Fibroblast of lung (primary cell): ENCODE data around the gene FOXG1.

Source experiments
- EZH2 ChIP-seq: IDR thresholded peaks from 2 replicates; pipeline ENCODE4 v1.5.1; 2012; ENCODE audit warnings: low read length, control low read depth, mild to moderate bottlenecking; ENCODE audit errors: missing control alignments
- TF ChIP-seq, protein P1 (sequence below), 2 donors: IDR thresholded peaks in 1 of 2; conservative IDR thresholded peaks in 1 of 2; 1 replicate in 1 of 2; 2 replicates in 1 of 2; pipeline ENCODE4 v1.5.1; 2011 to 2012; ENCODE audit warnings: low read length in 2 of 2, control low read depth in 1 of 2, inconsistent platforms in 1 of 2, low read depth in 1 of 2, mild to moderate bottlenecking in 1 of 2

DNA sequence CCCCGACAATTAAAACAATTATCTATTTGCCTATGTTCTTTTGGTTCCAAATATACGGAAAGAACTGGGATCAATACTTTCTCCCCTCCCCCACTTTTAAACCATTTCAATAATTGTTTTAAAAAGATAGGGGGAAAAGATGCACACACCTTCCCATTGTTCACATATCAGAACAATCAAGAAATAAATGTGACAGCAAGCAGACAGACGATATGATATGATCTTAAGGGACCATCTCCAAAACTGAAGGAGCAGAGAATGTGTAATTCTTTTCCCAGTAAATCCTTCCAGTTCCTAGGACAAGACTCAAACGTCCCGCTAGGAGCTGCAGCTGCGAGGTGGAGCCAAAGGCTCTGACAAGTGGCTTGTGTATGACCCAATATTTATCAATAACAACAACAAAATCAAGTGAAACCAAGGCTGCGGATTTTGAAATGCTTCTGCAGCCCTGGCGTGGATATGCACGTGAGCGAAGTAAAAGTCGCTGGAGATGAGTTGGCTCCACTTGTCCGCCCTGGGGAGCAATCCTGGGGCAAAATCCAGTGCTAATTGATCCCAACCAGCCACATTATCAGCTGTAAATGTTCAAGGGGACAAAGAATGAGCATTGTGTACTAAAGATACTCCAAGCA, 8.2 kb upstream of the FOXG1 start:
- TF ChIP-seq, protein P1, sequence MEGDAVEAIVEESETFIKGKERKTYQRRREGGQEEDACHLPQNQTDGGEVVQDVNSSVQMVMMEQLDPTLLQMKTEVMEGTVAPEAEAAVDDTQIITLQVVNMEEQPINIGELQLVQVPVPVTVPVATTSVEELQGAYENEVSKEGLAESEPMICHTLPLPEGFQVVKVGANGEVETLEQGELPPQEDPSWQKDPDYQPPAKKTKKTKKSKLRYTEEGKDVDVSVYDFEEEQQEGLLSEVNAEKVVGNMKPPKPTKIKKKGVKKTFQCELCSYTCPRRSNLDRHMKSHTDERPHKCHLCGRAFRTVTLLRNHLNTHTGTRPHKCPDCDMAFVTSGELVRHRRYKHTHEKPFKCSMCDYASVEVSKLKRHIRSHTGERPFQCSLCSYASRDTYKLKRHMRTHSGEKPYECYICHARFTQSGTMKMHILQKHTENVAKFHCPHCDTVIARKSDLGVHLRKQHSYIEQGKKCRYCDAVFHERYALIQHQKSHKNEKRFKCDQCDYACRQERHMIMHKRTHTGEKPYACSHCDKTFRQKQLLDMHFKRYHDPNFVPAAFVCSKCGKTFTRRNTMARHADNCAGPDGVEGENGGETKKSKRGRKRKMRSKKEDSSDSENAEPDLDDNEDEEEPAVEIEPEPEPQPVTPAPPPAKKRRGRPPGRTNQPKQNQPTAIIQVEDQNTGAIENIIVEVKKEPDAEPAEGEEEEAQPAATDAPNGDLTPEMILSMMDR (conservative IDR thresholded peaks at IDR 0.05 in 1 of 2, IDR thresholded peaks at IDR 0.05 in 1 of 2; ENCODE audit: low read depth in 1 of 2, low read length in 2 of 2) = no peak
- peak; percentile 33 for TF ChIP-seq EZH2
